Measurements from ENCODE around the gene ICE2.
"Not testable (repeated sequence)": the region's sequence is repeated elsewhere in the genome, so short reads cannot be mapped to it uniquely, and the experiment has no call there.

Gene ICE2

GRCh38 chr15:60410350-60410749 is 68.6 kb downstream of the ICE2 start:
- DNase-seq (ENCODE audit: low read depth) = not testable (repeated sequence)

DNA sequence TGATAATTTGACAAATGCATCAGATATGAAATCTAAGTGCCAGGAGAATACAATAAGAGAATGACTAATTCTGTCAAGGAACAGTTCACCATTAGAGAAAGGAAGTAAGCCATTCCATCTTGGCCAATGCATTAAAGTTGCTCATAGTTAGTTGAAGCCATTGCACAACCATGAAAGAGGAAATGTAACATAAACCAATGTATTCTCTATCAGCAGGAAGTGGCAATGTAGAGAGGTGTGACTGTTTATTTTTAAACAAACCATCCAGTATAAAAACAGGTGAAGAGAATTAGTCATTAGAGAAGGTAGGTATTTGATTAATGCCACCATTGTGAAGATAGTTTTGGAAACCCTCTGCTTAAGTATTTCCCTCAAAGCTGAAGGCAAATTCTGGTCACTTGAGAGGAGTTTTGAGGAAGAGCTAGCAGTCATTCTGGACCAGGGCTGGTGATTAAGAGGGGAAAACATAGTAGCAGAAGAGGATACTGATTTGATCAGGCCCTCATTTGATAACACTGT is 70.4 kb downstream of the ICE2 start:
- no peak for DNase-seq (ENCODE audit: low read depth)

GRCh38 chr15:60407415-60407805 is 71.5 kb downstream of the ICE2 start:
- no peak for DNase-seq (ENCODE audit: low read depth)

GRCh38 chr15:60406513-60407414 is 72.2 kb downstream of the ICE2 start:
- no peak for DNase-seq (ENCODE audit: low read depth)

DNA sequence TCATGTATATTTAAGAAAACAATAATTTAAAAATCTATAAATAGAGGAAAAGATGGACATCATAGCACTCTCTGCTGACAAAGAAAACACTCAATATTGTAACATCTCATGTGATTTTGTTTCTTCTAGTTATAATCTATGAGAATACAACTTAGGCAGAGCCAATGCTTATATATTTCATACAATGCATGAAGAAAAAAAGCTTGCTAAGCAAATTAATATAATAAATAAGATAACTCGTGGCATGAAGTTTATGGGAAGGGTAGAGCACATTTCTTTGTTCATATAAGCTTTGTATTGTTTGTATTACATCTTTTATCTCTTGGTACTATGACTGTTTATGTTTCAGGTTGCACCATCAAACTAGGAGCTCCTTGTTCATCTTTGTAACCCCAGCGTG is 73.5 kb downstream of the ICE2 start:
- no peak for DNase-seq (ENCODE audit: low read depth)

DNA sequence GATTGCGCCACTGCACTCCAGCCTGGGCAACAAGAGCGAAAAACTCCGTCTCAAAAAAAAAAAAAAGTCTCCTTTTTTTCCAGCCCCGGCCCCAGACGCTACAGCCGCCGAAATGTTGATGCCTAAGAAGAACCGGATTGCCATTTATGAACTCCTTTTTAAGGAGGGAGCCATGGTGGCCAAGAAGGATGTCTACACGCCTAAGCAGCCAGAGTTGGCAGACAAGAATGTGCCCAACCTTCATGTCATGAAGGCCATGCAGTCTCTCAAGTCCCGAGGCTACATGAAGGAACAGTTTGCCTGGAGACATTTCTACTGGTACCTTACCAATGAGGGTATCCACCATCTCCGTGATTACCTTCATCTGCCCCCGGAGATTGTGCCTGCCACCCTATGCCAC is 74.6 kb downstream of the ICE2 start:
- DNase-seq (ENCODE audit: low read depth) = not testable (repeated sequence)

- DNase-seq (ENCODE audit: low read depth) = no peak
Measured at GRCh38 chr15:60400944-60401343, 78.0 kb downstream of the ICE2 start.

DNA sequence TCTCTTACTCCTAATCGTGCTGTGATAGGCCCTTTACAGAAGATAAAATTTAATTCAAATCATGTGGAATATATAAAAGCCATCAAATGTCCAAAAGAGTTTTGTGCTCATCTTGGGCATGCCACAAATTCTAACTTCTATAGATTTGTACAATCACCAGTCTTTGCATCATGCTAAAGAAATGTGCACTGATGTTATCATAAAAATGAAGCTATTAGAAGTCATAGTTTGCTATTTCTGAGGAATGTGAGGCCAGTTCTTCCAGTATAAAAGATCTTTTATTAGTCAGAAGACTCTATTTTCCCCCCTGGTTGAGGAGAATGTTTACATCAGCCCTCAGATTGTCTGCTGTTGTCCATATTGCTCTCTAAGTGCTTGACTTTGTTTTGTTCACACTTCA is 79.0 kb downstream of the ICE2 start:
- no peak for DNase-seq (ENCODE audit: low read depth)

DNA sequence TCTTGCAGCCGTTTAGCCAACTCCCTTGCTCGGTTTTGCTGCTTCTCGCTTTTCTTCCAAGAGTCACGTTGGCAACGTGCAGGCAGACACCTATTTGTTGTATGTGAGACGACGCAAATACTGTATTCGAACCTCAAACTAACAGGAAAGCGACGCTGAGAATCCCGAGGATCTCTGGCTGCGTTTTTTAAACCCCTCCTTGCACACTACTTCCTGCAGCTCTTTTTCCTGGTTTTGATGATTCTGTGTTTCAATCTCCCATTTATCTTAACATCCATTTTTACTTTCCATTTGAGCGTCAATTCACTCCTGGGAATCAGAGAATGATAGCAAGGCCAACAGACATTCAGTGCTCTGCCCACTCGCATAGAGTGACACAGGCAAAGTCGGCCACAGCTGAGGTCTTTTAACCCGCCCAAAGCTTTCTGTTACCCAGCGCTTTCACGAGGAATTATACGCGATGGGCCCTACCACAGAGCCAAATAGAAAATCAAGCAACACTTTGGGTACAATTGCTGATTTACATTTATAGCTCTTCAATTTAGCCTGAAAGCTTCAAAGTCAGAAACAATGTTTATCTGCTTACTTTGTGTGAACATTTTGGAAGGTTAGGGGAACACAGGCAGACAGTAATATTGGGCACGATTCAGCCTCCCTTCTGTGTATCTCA is 79.6 kb downstream of the ICE2 start:
- no peak for DNase-seq (ENCODE audit: low read depth)

- DNase-seq (ENCODE audit: low read depth) = peak; percentile 22
Measured at GRCh38 chr15:60397772-60398445, 81.0 kb downstream of the ICE2 start, which contains the start of gene ANXA2. TSS of gene ANXA2 (minus strand) at chr15:60397986. CDS start at chr15:60386075, 11,911 bp downstream.

DNA sequence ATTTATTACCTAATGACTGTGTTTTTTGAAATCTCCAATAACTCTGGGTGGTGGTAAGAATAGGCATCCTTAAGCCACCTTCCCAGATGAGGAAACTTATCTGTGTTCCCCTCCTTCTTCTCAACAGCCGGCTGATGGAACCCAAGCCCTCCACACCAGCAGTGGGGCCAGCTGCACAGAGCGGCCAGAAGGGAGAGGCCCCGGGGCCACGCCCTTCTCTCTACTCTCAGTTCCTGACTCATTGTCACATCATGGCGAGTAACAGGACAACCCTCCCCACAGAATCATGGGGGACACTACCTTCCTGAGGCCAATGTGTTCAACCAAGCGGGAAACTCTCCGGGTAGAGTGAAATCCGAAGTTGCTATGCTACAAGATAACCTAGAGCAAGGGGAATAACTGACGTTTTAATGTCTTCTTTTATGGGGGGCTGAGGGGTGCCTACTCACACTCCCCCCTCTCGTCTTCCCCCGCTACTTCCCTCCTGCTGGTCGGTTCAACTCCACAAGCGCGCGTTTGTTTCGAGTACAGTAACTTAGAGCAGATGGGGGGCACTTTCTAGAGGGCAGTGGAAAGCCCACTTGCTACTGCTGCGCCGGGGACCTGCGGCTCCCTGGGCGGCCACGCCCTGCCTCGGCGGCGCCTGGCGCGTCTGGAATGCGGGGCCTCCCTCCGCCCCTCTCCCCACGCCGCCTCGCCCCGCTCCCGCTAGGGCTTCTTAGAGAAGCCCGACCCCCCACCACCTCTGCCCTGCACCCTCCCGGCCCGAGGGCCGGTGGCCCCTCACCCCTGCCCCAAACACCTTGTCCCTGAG is 81.8 kb downstream of the ICE2 start:
- peak; percentile 15 for DNase-seq (ENCODE audit: low read depth)

GRCh38 chr15:60396560-60396957 is 82.4 kb downstream of the ICE2 start:
- DNase-seq (ENCODE audit: low read depth) = no peak

DNA sequence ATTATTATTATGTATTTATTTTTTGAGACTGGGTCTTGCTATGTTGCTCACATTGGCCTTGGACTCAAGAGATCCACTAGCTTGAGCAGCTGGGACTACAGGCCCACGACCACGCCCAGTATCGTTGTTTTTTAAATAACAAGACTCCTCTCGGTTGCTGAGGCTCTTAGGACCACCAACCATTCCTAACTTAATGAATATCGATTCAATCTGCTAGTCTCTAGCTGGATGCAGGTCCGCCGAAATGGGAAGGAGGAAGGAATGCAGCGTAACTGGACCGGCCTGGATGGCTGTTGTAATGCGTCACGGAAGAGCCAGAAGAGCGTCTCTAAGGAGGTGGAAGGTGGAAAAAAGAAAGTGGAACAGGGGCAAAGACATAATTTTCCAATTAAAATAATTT is 82.8 kb downstream of the ICE2 start:
- DNase-seq (ENCODE audit: low read depth) = no peak

GRCh38 chr15:60395276-60396011 is 83.5 kb downstream of the ICE2 start:
- DNase-seq (ENCODE audit: low read depth) = no peak

DNA sequence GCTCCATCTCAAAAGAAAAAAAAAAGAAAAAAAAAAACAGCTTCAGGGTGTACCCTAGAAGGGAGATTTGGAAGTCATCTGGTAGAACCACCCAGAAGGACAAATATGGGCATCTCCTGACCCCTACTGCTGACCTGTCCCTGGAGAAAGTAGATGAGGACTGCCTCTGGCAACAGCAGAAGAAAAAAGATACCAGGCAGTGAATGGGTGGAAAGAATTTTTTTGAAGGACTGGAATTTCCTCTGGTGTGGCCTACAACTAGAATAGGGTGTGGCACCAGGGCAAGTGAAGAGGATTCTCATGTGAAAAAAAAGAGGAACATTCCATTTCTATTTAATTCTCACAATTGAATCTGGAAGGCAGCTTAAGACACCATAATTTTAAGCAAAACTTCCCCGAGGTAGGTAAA is 84.2 kb downstream of the ICE2 start:
- DNase-seq (ENCODE audit: low read depth) = no peak

- no peak for DNase-seq (ENCODE audit: low read depth)
Measured at GRCh38 chr15:60392986-60393790, 85.8 kb downstream of the ICE2 start.

DNA sequence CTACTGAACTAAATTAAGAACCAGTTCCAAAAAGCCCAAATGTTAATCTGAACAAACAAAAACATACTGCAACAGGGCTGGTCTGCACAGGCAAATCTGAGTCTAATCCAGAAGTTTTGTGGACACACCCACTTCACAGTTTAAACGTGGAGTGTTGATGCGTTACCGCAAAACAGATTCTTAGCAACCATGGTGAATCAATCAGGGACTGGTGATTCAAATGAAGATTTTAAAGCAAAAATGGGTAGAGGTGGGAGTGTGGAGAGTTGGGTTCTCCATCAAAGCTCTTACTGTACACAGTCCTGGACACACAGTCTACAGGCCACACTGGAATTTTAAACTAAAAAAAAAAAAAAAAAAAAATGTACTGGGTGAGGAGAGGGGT is 86.3 kb downstream of the ICE2 start:
- no peak for DNase-seq (ENCODE audit: low read depth)

- no peak for DNase-seq (ENCODE audit: low read depth)
Measured at GRCh38 chr15:60391722-60392315, 87.1 kb downstream of the ICE2 start.

GRCh38 chr15:60390871-60391501 is 88.0 kb downstream of the ICE2 start:
- no peak for DNase-seq (ENCODE audit: low read depth)
